Measurements from ENCODE around the gene RAPGEF2.

DNA sequence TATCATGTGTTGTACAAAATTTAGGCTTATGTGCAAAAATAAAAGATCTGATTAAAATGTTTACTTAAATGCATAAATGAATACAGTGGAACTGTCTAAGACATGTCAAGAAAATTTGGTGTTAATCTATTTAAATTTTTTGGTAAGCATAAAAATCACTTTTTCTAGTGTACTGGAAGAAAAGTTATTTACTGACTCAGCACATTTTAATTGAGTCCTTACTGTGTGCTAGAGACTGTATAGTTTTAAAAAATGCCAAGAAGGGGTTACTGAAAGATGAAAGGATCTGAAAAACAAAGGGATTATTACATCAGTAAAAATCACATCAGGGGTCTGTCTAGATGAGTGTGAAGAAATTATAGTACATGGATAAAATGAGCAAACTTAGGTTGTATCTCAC, 60.6 kb downstream of the RAPGEF2 start:
- TF ChIP-seq HDAC2 (IDR thresholded peaks at IDR 0.05; ENCODE audit: borderline replicate concordance in 1 of 2, low read depth in 2 of 2, low read length in 2 of 2) (no peak), POLR2A (IDR thresholded peaks at IDR 0.05; ENCODE audit: control extremely low read depth in 1 of 2, low read depth in 2 of 2, low read length in 2 of 2) (no peak), GABPA (IDR thresholded peaks at IDR 0.05; ENCODE audit: borderline replicate concordance, insufficient read depth, low read length) (no peak)
- TF ChIP-seq, protein P1, sequence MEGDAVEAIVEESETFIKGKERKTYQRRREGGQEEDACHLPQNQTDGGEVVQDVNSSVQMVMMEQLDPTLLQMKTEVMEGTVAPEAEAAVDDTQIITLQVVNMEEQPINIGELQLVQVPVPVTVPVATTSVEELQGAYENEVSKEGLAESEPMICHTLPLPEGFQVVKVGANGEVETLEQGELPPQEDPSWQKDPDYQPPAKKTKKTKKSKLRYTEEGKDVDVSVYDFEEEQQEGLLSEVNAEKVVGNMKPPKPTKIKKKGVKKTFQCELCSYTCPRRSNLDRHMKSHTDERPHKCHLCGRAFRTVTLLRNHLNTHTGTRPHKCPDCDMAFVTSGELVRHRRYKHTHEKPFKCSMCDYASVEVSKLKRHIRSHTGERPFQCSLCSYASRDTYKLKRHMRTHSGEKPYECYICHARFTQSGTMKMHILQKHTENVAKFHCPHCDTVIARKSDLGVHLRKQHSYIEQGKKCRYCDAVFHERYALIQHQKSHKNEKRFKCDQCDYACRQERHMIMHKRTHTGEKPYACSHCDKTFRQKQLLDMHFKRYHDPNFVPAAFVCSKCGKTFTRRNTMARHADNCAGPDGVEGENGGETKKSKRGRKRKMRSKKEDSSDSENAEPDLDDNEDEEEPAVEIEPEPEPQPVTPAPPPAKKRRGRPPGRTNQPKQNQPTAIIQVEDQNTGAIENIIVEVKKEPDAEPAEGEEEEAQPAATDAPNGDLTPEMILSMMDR (IDR thresholded peaks at IDR 0.05; ENCODE audit: control extremely low read depth in 1 of 3, insufficient read depth in 1 of 3, low read depth in 1 of 3, low read length in 3 of 3) = no peak

Measured in H1 (cell line).